Breast epithelium (tissue), 4 donors: Measurements from ENCODE around the gene RFPL2. TPM values are rescaled to one million over a fixed set of nuclear protein-coding genes. Genes with fewer than 3 reads are reported as not detected.

Experiments used
- DNase-seq, 2 donors: peaks; one replicate each; pipeline ENCODE4 v3.0.0-alpha.2; 2019; ENCODE audit warnings: low spot score in 2 of 2
- H3K27ac ChIP-seq, 2 donors: fragments of 200-600 bp; sonication (generic) in 1 of 2; one replicate each; pipeline ENCODE4 v1.5.1; 2016 to 2019; ENCODE audit warnings: mild to moderate bottlenecking in 1 of 2
- H3K27me3 ChIP-seq, 2 donors: fragments of 200-600 bp; sonication (generic) in 1 of 2; one replicate each; pipeline versions ENCODE4 v1.5.1 to v1.6.0; 2017 to 2019; ENCODE audit warnings: control low read depth in 1 of 2, mild to moderate bottlenecking in 1 of 2
- H3K36me3 ChIP-seq: fragments of 200-600 bp; one replicate; pipeline ENCODE4 v1.5.1; 2019
- H3K4me1 ChIP-seq, 2 donors: fragments of 200-600 bp; sonication (generic); one replicate each; pipeline ENCODE4 v1.5.1; 2016 to 2019; ENCODE audit warnings: control low read depth in 1 of 2
- H3K4me3 ChIP-seq, 3 donors: fragments of 200-600 bp; sonication (generic); 1 replicate in 2 of 3; 2 replicates in 1 of 3; pipeline ENCODE4 v1.5.1; 2016 to 2019; ENCODE audit warnings: mild to moderate bottlenecking in 3 of 3, moderate library complexity in 2 of 3
- H3K9me3 ChIP-seq, 2 donors: fragments of 200-600 bp; sonication (generic) in 1 of 2; one replicate each; pipeline ENCODE4 v1.5.1; 2016 to 2019; ENCODE audit warnings: control low read depth in 1 of 2
- CTCF ChIP-seq, 3 donors: fragments of 450-650 bp; IDR thresholded peaks; one replicate each; pipeline ENCODE4 v1.5.1; 2016 to 2017; ENCODE audit warnings: antibody characterized with exemption in 3 of 3, mild to moderate bottlenecking in 3 of 3, moderate library complexity in 3 of 3
- POLR2A ChIP-seq: fragments of 450-650 bp; IDR thresholded peaks from one replicate; pipeline ENCODE4 v1.6.1; 2016; ENCODE audit warnings: antibody characterized with exemption, mild to moderate bottlenecking, moderate library complexity
- POLR2AphosphoS5 ChIP-seq, 3 donors: sonication (generic); formaldehyde crosslinking; IDR thresholded peaks; one replicate each; pipeline ENCODE4 v1.6.1; 2017; ENCODE audit warnings: antibody characterized with exemption in 3 of 3
- intact Hi-C: fragments of 100-400 bp; cut with DNase I; formaldehyde crosslinking; loops from one replicate; pipeline ENCODE4 v1.15.1; 2023; ENCODE audit warnings: low total_unique reads
- total RNA-seq, 3 donors: library from RNA; depleted of rRNA; stranded (reverse); fragments of >200 nt; gene quantifications; one replicate each; pipeline ENCODE4 v1.1.0, GENCODE V29; 2016

Gene RFPL2
- total RNA-seq, 3 donors from 2014 or later, result 0.29 TPM; not detected in 2

GRCh38 chr22:32232191-32232830 lies 27.4 kb upstream of the RFPL2 start:
- Histone ChIP-seq H3K36me3 (no peaks in the 10 kb centered on the region), H3K4me3 (no peak overlapping the region), H3K9me3 (no peaks in the 10 kb centered on the region), H3K27ac (no peak overlapping the region), H3K4me1 (no peaks in the 10 kb centered on the region), H3K27me3 (no peaks in the 10 kb centered on the region)
- intact Hi-C loops, result no loop called here
- no peak for DNase-seq
- TF ChIP-seq CTCF (IDR thresholded peaks at IDR 0.05) (no peak), POLR2AphosphoS5 (IDR thresholded peaks at IDR 0.05) (no peak), POLR2A (no peak)

- no peak overlapping the region for H3K4me3 ChIP-seq
- H3K4me1 ChIP-seq, result no peaks in the 10 kb centered on the region
- no peaks in the 10 kb centered on the region for H3K9me3 ChIP-seq
- H3K27me3 ChIP-seq, result no peaks in the 10 kb centered on the region
- H3K36me3 ChIP-seq, result no peaks in the 10 kb centered on the region
- H3K27ac ChIP-seq, result no peak overlapping the region
- TF ChIP-seq CTCF (IDR thresholded peaks at IDR 0.05) (no peak), POLR2AphosphoS5 (IDR thresholded peaks at IDR 0.05) (no peak), POLR2A (no peak)
- DNase-seq, result no peak
- intact Hi-C loops, result no loop called here
Measured at GRCh38 chr22:32226326-32227104, 21.6 kb upstream of the RFPL2 start.

DNA sequence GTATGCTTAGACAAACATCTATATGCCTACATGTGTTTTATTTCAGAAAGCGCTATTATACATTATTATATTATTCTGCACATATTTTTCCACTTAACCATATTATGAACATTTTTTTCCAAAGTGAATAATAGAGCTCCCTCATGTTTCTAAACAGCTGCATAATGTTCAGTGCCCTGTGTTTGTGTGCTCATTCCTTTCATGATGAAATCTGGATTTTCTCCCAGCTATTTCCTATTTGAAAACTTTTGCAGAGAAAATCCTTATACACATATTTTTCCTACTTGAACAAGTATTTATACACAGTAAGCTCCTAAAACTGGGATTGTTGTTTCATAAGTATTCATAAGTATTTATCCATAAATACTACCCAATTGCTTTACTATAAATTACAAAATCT lies 18.1 kb upstream of the RFPL2 start:
- no peak for TF ChIP-seq POLR2AphosphoS5 (IDR thresholded peaks at IDR 0.05)
- no peak for TF ChIP-seq CTCF (IDR thresholded peaks at IDR 0.05)
- no peak for TF ChIP-seq POLR2A
- DNase-seq, result no peak
- H3K36me3 ChIP-seq, result no peaks in the 10 kb centered on the region
- H3K4me3 ChIP-seq, result no peak overlapping the region
- H3K27ac ChIP-seq, result no peak overlapping the region
- no peaks in the 10 kb centered on the region for H3K4me1 ChIP-seq
- no peaks in the 10 kb centered on the region for H3K9me3 ChIP-seq
- intact Hi-C loops, result no loop called here
- no peaks in the 10 kb centered on the region for H3K27me3 ChIP-seq

DNA sequence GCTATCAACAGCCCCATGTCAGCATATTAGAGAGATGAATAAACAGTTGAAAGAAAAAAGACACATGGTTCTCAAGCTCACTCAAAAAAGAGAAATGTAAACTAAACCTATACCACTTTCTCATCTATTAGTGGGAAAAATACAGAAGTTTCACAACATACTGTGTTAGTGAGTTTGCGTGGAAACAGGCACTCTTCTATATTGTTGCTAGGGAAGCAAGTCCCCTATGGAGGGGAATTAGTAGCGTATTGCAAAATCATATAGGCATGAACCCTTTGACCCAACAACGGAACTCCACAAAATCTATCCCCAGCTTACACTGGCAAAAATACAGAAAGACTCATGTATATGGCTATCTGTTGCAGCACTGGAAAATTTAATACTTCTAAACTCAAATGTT lies 14.2 kb upstream of the RFPL2 start:
- Histone ChIP-seq H3K36me3 (no peaks in the 10 kb centered on the region), H3K4me1 (no peaks in the 10 kb centered on the region), H3K9me3 (no peaks in the 10 kb centered on the region), H3K27me3 (no peaks in the 10 kb centered on the region), H3K4me3 (no peak overlapping the region), H3K27ac (no peak overlapping the region)
- no peak for DNase-seq
- TF ChIP-seq POLR2AphosphoS5 (IDR thresholded peaks at IDR 0.05) (no peak), CTCF (IDR thresholded peaks at IDR 0.05) (no peak), POLR2A (no peak)
- intact Hi-C loops, result no loop called here

GRCh38 chr22:32218470-32218869 lies 13.6 kb upstream of the RFPL2 start:
- Histone ChIP-seq H3K9me3 (no peaks in the 10 kb centered on the region), H3K36me3 (no peaks in the 10 kb centered on the region), H3K27me3 (no peaks in the 10 kb centered on the region), H3K27ac (no peak overlapping the region), H3K4me3 (no peak overlapping the region), H3K4me1 (no peaks in the 10 kb centered on the region)
- intact Hi-C loops, result no loop called here
- TF ChIP-seq POLR2A, result no peak
- no peak for DNase-seq
